T-helper 1 cell treated with Interleukin-12 subunit alpha and Interleukin-12 subunit beta and Interleukin-4 antibody, amounts not matched to agents 30 ng/mL and 1 ng/mL, for 36 hours (primary cell): ENCODE measurements around the gene LSR. TPM values are rescaled to one million over a fixed set of nuclear protein-coding genes. Genes with fewer than 3 reads are reported as not detected.

Experiments used
- intact Hi-C: fragments of 100-400 bp; cut with micrococcal nuclease; formaldehyde crosslinking; loops from one replicate; pipeline ENCODE4 v1.15.1; 2024
- total RNA-seq: library from RNA; stranded (reverse); gene quantifications from 2 replicates; pipeline ENCODE4 v1.2.3, GENCODE V29; 2022

Gene LSR
- 4.5 and 5.6 TPM in 2 replicates for total RNA-seq

- intact Hi-C loops: loop anchor here (2.0 to 5.0 kb wide), 2 partner anchors 36 to 108 kb away; no protein-coding TSS in a partner anchor
These were observed at the start of gene LSR for GRCh38 chr19:35248310-35249145. Gene LSR, plus strand, starts transcription at chr19:35249002. Its CDS starts 21 bp downstream, at chr19:35249023.

GRCh38 chr19:35199481-35199880, 49.3 kb upstream of the LSR start:
- intact Hi-C loops: no loop called here

- intact Hi-C loops: no loop called here
These were observed 45.8 kb upstream of the LSR start for GRCh38 chr19:35202722-35203688.

GRCh38 chr19:35204799-35205732, 43.7 kb upstream of the LSR start:
- intact Hi-C loops: loop anchor here (5.0 kb wide), 1 partner anchor 33 kb away; no protein-coding TSS in a partner anchor

- intact Hi-C loops: loop anchor here (1.0 to 5.0 kb wide), 2 partner anchors 34 to 51 kb away; no protein-coding TSS in a partner anchor
These were observed 43.0 kb upstream of the LSR start for GRCh38 chr19:35205733-35206323.

- intact Hi-C loops: loop anchor here (1.0 to 5.0 kb wide), 2 partner anchors 34 to 51 kb away; no protein-coding TSS in a partner anchor
These were observed 42.4 kb upstream of the LSR start for GRCh38 chr19:35206379-35206778.

- intact Hi-C loops: loop anchor here (1.0 to 5.0 kb wide), 2 partner anchors 35 to 52 kb away; no protein-coding TSS in a partner anchor
These were observed 41.9 kb upstream of the LSR start for GRCh38 chr19:35206855-35207254.

- intact Hi-C loops: loop anchor here (5.0 kb wide), 1 partner anchor 35 kb away; no protein-coding TSS in a partner anchor
These were observed 41.4 kb upstream of the LSR start for GRCh38 chr19:35207391-35207871.

GRCh38 chr19:35208121-35208520, 40.7 kb upstream of the LSR start:
- intact Hi-C loops: loop anchor here (1.0 to 5.0 kb wide), 2 partner anchors 36 to 254 kb away; no protein-coding TSS in a partner anchor

GRCh38 chr19:35209646-35210045, 39.2 kb upstream of the LSR start:
- intact Hi-C loops: loop anchor here (1.0 to 10.0 kb wide), 8 partner anchors 37 to 695 kb away; partner anchors contain the start of genes ETV2, HCST, LSR and NFKBID

- intact Hi-C loops: loop anchor here (1.0 to 10.0 kb wide), 6 partner anchors 36 to 693 kb away; partner anchors contain the start of genes ETV2, FFAR1, HCST and LSR
These were observed 37.1 kb upstream of the LSR start for GRCh38 chr19:35211545-35212230.

- intact Hi-C loops: loop anchor here (5.0 to 10.0 kb wide), 4 partner anchors 35 to 693 kb away; partner anchors contain the start of genes ETV2, HCST, LSR and NFKBID
These were observed 36.6 kb upstream of the LSR start for GRCh38 chr19:35212241-35212640.

- intact Hi-C loops: loop anchor here (5.0 to 10.0 kb wide), 4 partner anchors 33 to 691 kb away; partner anchors contain the start of genes ETV2, HCST, LSR and NFKBID
These were observed 34.9 kb upstream of the LSR start for GRCh38 chr19:35213663-35214632.

- intact Hi-C loops: loop anchor here (5.0 to 10.0 kb wide), 4 partner anchors 32 to 690 kb away; partner anchors contain the start of genes ETV2, HCST, LSR and NFKBID
These were observed 33.9 kb upstream of the LSR start for GRCh38 chr19:35214766-35215422.

GRCh38 chr19:35216016-35216832, 32.6 kb upstream of the LSR start:
- intact Hi-C loops: loop anchor here (10.0 kb wide), 1 partner anchor 689 kb away; the partner anchor contains the start of genes HCST, NFKBID and TYROBP
